Measurements from ENCODE around the gene HPGDS. TPM values are rescaled to one million over a fixed set of nuclear protein-coding genes. Genes with fewer than 3 reads are reported as not detected.

Gene HPGDS
- total and polyA plus RNA-seq, 2 donors (not counting 1 experiment from before 2014, with no cell fraction given) = not detected

DNA sequence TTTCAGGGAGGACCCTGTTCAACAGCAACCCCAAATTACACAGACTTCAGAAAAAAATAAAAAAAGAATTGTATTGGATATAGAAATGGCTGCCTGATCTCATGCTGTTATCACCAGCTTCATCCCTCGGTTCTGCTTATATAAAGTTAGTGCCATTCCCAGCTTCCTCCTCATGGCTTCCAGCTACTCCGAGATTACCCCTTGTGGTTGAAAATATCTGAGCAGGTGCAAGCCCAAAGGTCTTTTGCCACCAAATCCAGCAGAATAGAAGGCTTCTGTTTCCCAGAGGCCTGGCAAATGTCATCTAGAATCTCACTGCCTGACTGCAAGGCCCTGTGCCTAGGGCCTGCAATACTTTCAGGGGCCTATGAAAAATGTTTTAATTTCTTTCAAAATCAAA, 13.8 kb upstream of the HPGDS start:
- intact Hi-C loops (cut with micrococcal nuclease) = no loop called here
- Histone ChIP-seq H3K79me2 (ENCODE audit: control insufficient read depth, insufficient read depth, low read length) (no peaks in the 10 kb centered on the region), H4K20me1 (ENCODE audit: control insufficient read depth, insufficient read depth, low read length, poor library complexity, severe bottlenecking) (no peaks in the 10 kb centered on the region), H3K4me3 (ENCODE audit: control extremely low read depth in 1 of 5, extremely low read depth in 1 of 5, insufficient read depth in 1 of 5, low read depth in 2 of 5, low read length in 4 of 5) (no peak overlapping the region), H3K4me2 (replicated peaks; ENCODE audit: low read depth, low read length, poor library complexity, severe bottlenecking) (no peak overlapping the region), H3K9me3 (ENCODE audit: control extremely low read depth in 1 of 3, control insufficient read depth in 2 of 3, insufficient read depth in 1 of 3, low read length in 2 of 3) (no peaks in the 10 kb centered on the region), H2AFZ (ENCODE audit: insufficient read depth, low read depth, low read length, poor library complexity, severe bottlenecking) (no peak overlapping the region), H3K27ac (ENCODE audit: low read length in 2 of 2) (no peak overlapping the region), H3K27me3 (replicated peaks in 1 of 4; ENCODE audit: control extremely low read depth in 1 of 4, control insufficient read depth in 3 of 4, insufficient read depth in 4 of 4, low read length in 3 of 4) (peaks cover 0 to 6% (median 0%) of the 10 kb centered on the region in 4 experiments), H3K4me1 (ENCODE audit: control insufficient read depth in 2 of 2, insufficient read depth in 2 of 2, low read length in 2 of 2) (no peaks in the 10 kb centered on the region), H3K9ac (ENCODE audit: low read length) (no peak overlapping the region), H3K36me3 (replicated peaks in 1 of 2; ENCODE audit: control extremely low read depth in 1 of 2, control insufficient read depth in 1 of 2, extremely low read depth in 1 of 2, insufficient read depth in 2 of 2, low read length in 1 of 2) (no peaks in the 10 kb centered on the region)
- WGBS (ENCODE audit: insufficient coverage) = 67% methylated on average over 1 of the region's 2 CpGs
- H3K9me3 Mint-ChIP-seq (ENCODE audit: insufficient read depth) = no peaks in the 10 kb centered on the region
- no peak overlapping the region for H3K4me3 Mint-ChIP-seq
- ChIA-PET POLR2A (no interaction called here), CTCF (no interaction called here)
- TF ChIP-seq, protein P1, sequence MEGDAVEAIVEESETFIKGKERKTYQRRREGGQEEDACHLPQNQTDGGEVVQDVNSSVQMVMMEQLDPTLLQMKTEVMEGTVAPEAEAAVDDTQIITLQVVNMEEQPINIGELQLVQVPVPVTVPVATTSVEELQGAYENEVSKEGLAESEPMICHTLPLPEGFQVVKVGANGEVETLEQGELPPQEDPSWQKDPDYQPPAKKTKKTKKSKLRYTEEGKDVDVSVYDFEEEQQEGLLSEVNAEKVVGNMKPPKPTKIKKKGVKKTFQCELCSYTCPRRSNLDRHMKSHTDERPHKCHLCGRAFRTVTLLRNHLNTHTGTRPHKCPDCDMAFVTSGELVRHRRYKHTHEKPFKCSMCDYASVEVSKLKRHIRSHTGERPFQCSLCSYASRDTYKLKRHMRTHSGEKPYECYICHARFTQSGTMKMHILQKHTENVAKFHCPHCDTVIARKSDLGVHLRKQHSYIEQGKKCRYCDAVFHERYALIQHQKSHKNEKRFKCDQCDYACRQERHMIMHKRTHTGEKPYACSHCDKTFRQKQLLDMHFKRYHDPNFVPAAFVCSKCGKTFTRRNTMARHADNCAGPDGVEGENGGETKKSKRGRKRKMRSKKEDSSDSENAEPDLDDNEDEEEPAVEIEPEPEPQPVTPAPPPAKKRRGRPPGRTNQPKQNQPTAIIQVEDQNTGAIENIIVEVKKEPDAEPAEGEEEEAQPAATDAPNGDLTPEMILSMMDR (IDR thresholded peaks at IDR 0.05) = no peak
- no peak for TF ChIP-seq EZH2 (IDR thresholded peaks at IDR 0.05; ENCODE audit: borderline replicate concordance, insufficient read depth, low read depth, low read length, poor library complexity, severe bottlenecking)
- no peak overlapping the region for H3K27ac Mint-ChIP-seq
- ATAC-seq (ENCODE audit: low read depth) (no peak), DNase-seq (no peak)
- H3K27me3 Mint-ChIP-seq = peaks cover 15% of the 10 kb centered on the region
- H3K4me1 Mint-ChIP-seq = no peaks in the 10 kb centered on the region

DNA sequence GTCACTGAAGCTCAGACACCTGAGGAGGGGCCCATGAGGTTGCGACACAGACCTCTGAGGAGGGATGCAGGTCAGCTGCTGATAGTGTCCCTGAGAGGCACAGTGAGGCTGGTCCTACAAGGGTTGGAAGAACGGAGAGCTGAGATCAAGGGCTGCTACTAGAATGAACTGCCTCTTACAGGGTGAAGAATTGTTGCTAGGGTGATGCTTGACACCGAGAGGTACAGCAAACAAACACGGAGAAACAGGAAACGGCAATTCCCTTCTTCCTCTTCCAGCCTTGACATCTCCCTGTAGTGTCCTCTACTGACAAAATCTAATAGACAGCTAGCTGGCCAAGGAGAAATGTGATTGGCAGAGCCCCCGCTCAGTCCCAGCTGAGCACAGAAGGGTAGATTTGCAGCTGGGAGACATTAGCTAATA, 11.8 kb upstream of the HPGDS start:
- Histone ChIP-seq H3K9ac (ENCODE audit: low read length) (no peak overlapping the region), H4K20me1 (ENCODE audit: control insufficient read depth, insufficient read depth, low read length, poor library complexity, severe bottlenecking) (no peaks in the 10 kb centered on the region), H3K27ac (ENCODE audit: low read length in 2 of 2) (no peak overlapping the region), H2AFZ (ENCODE audit: insufficient read depth, low read depth, low read length, poor library complexity, severe bottlenecking) (no peak overlapping the region), H3K27me3 (replicated peaks in 1 of 4; ENCODE audit: control extremely low read depth in 1 of 4, control insufficient read depth in 3 of 4, insufficient read depth in 4 of 4, low read length in 3 of 4) (peaks cover 0 to 10% (median 0%) of the 10 kb centered on the region in 4 experiments), H3K4me3 (ENCODE audit: control extremely low read depth in 1 of 5, extremely low read depth in 1 of 5, insufficient read depth in 1 of 5, low read depth in 2 of 5, low read length in 4 of 5) (no peak overlapping the region), H3K79me2 (ENCODE audit: control insufficient read depth, insufficient read depth, low read length) (no peaks in the 10 kb centered on the region), H3K9me3 (ENCODE audit: control extremely low read depth in 1 of 3, control insufficient read depth in 2 of 3, insufficient read depth in 1 of 3, low read length in 2 of 3) (no peaks in the 10 kb centered on the region), H3K4me1 (ENCODE audit: control insufficient read depth in 2 of 2, insufficient read depth in 2 of 2, low read length in 2 of 2) (no peaks in the 10 kb centered on the region), H3K36me3 (replicated peaks in 1 of 2; ENCODE audit: control extremely low read depth in 1 of 2, control insufficient read depth in 1 of 2, extremely low read depth in 1 of 2, insufficient read depth in 2 of 2, low read length in 1 of 2) (no peaks in the 10 kb centered on the region), H3K4me2 (replicated peaks; ENCODE audit: low read depth, low read length, poor library complexity, severe bottlenecking) (no peak overlapping the region)
- Mint-ChIP-seq H3K27ac (no peak overlapping the region), H3K4me1 (no peaks in the 10 kb centered on the region), H3K27me3 (peaks cover 24% of the 10 kb centered on the region), H3K9me3 (ENCODE audit: insufficient read depth) (no peaks in the 10 kb centered on the region), H3K4me3 (no peak overlapping the region)
- TF ChIP-seq EZH2 (IDR thresholded peaks at IDR 0.05; ENCODE audit: borderline replicate concordance, insufficient read depth, low read depth, low read length, poor library complexity, severe bottlenecking) = no peak
- TF ChIP-seq, protein P1 (IDR thresholded peaks at IDR 0.05) = no peak
- intact Hi-C loops (cut with micrococcal nuclease) = no loop called here
- ATAC-seq (ENCODE audit: low read depth) (no peak), DNase-seq (no peak)
- WGBS (ENCODE audit: insufficient coverage) = 81% methylated on average over 5 of the region's 6 CpGs
- CTCF ChIA-PET = no interaction called here
- POLR2A ChIA-PET = no interaction called here

All from B cell (primary cell).